Liver (tissue), 9 donors: ENCODE measurements around the gene C8G. TPM values are rescaled to one million over a fixed set of nuclear protein-coding genes. Genes with fewer than 3 reads are reported as not detected.

ENCODE experiments used
- DNase-seq: peaks from one replicate; pipeline ENCODE4 v3.0.0-alpha.2; 2017; ENCODE audit warnings: low spot score
- H3K27ac ChIP-seq, 2 donors: one replicate each; pipeline ENCODE4 v1.7.0; 2013; ENCODE audit warnings: inconsistent platforms in 2 of 2, low read length in 2 of 2, control low read depth in 1 of 2, low read depth in 1 of 2, mild to moderate bottlenecking in 1 of 2
- H3K27me3 ChIP-seq, 4 donors: one replicate each; pipeline versions ENCODE4 v1.6.1 to v1.7.0; 2013; ENCODE audit warnings: low read length in 3 of 4, inconsistent platforms in 1 of 4, mild to moderate bottlenecking in 1 of 4, moderate library complexity in 1 of 4; ENCODE audit not compliant: control insufficient read depth in 4 of 4, insufficient read depth in 4 of 4
- H3K36me3 ChIP-seq, 4 donors: one replicate each; pipeline versions ENCODE4 v1.6.1 to v1.7.0; 2013; ENCODE audit warnings: low read length in 3 of 4, mild to moderate bottlenecking in 3 of 4, low read depth in 1 of 4, moderate library complexity in 1 of 4; ENCODE audit not compliant: control insufficient read depth in 4 of 4, insufficient read depth in 3 of 4
- H3K4me1 ChIP-seq, 4 donors: one replicate each; pipeline versions ENCODE4 v1.6.1 to v1.7.0; 2013; ENCODE audit warnings: low read length in 3 of 4, mild to moderate bottlenecking in 3 of 4, moderate library complexity in 1 of 4; ENCODE audit not compliant: control insufficient read depth in 4 of 4, insufficient read depth in 4 of 4
- H3K4me3 ChIP-seq, 3 donors: one replicate each; pipeline versions ENCODE4 v1.6.1 to v1.7.0; 2013; ENCODE audit warnings: low read length in 3 of 3, control low read depth in 1 of 3, low read depth in 1 of 3, mild to moderate bottlenecking in 1 of 3
- H3K9ac ChIP-seq, 2 donors: one replicate each; pipeline ENCODE4 v1.7.0; 2013; ENCODE audit warnings: low read length in 2 of 2, mild to moderate bottlenecking in 2 of 2, moderate library complexity in 2 of 2, control low read depth in 1 of 2, low read depth in 1 of 2
- H3K9me3 ChIP-seq, 4 donors: one replicate each; pipeline versions ENCODE4 v1.6.1 to v1.7.0; 2013; ENCODE audit warnings: low read length in 3 of 4; ENCODE audit not compliant: control insufficient read depth in 4 of 4
- FOXA2 ChIP-seq: IDR thresholded peaks from 2 replicates; pipeline ENCODE4 v1.6.1; 2016; ENCODE audit warnings: antibody characterized with exemption
- GABPA ChIP-seq, 2 donors: IDR thresholded peaks in 1 of 2; conservative IDR thresholded peaks in 1 of 2; 2 replicates each; pipeline ENCODE4 v1.6.1; 2016; ENCODE audit warnings: antibody characterized with exemption in 2 of 2, mild to moderate bottlenecking in 1 of 2, moderate library complexity in 1 of 2
- HNF4G ChIP-seq: IDR thresholded peaks from 2 replicates; pipeline ENCODE4 v1.6.1; 2016; ENCODE audit warnings: antibody characterized with exemption
- YY1 ChIP-seq: IDR thresholded peaks from 2 replicates; pipeline ENCODE4 v1.6.1; 2016; ENCODE audit warnings: antibody characterized with exemption, mild to moderate bottlenecking
- WGBS: extraction: QIAGEN DNeasy Blood & Tissue Kit; methylation state at CpG from one replicate; pipeline ENCODE4 v1.1.7; 2013; 5-methylcytosine and 5-hydroxymethylcytosine counted together
- polyA plus RNA-seq, 2 donors: library from polyadenylated mRNA; stranded (reverse) in 1 of 2; unstranded in 1 of 2; fragments of 200-250 nt in 1 of 2; fragments of >200 nt in 1 of 2; fragmentation: Nextera tagmentation in 1 of 2; extraction: Ambion mirVana in 1 of 2; gene quantifications; one replicate each; pipeline versions ENCODE4 v1.2.1 to v1.2.3, GENCODE V29; 2013 to 2015
- total RNA-seq, 2 donors: library from RNA; depleted of rRNA; stranded (reverse); fragments of >200 nt; gene quantifications; one replicate each; pipeline ENCODE4 v1.2.3, GENCODE V29; 2014
- TF ChIP-seq, protein P1 (sequence below): IDR thresholded peaks from 2 replicates; pipeline ENCODE4 v1.6.1; 2016; ENCODE audit warnings: antibody characterized with exemption
- TF ChIP-seq, protein P2 (sequence below): IDR thresholded peaks from 2 replicates; pipeline ENCODE4 v1.6.1; 2016; ENCODE audit warnings: antibody characterized with exemption
- TF ChIP-seq, protein P3 (sequence below): IDR thresholded peaks from 2 replicates; pipeline ENCODE4 v1.6.1; 2016; ENCODE audit warnings: antibody characterized with exemption
- donor health status: healthy.
- donor health status: healthy.
- donor health status: healthy.
- donor health status: healthy.
- donor health status: healthy.

Gene C8G
- total and polyA plus RNA-seq, 4 donors, result 25.1 to 1,117 (median 607) TPM

DNA sequence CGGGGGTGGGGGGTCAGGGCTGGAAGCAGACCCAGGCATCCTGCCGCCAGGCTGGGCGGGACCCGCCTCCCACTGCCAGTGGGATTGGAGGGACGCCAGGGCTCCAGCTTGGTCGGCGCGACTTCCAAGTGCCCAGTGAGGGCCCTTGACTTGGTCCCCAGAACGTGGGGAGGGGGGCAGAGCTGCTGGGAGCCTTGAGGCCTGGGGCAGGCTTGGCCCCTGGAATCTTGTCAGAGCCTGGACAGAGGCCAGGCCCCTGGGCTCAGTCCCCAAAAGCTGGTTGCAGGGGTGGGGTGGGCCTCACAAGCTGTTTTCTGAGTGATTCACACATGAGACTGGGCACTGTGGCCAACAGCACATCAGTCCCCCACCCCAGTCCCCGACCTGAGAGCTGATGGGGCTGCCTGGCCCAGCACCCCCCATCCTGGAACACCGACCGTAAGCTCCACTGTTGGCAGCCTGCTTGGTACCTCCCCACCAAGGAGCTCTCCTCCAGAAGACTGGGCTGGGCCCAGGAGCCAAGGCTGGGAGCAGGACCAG, 50.8 kb downstream of the C8G start:
- no peak overlapping the region for H3K9ac ChIP-seq
- no peak for DNase-seq
- H3K36me3 ChIP-seq, result peaks cover 0 to 3% (median 0%) of the 10 kb centered on the region in 4 donors
- peaks cover 7 to 32% (median 15%) of the 10 kb centered on the region in 4 donors for H3K4me1 ChIP-seq
- no peaks in the 10 kb centered on the region for H3K9me3 ChIP-seq
- H3K27me3 ChIP-seq, result no peaks in the 10 kb centered on the region
- H3K4me3 ChIP-seq, result no peak overlapping the region
- 51% methylated on average over 12 of the region's 12 CpGs for WGBS
- peak overlapping the region in 1 of 2 donors; percentile 12 for H3K27ac ChIP-seq
- TF ChIP-seq HNF4G, result no peak
- TF ChIP-seq, protein P1, sequence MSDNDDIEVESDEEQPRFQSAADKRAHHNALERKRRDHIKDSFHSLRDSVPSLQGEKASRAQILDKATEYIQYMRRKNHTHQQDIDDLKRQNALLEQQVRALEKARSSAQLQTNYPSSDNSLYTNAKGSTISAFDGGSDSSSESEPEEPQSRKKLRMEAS, result no peak
- no peak for TF ChIP-seq GABPA (IDR thresholded peaks at IDR 0.05 in 1 of 2, conservative IDR thresholded peaks at IDR 0.05 in 1 of 2)
- TF ChIP-seq, protein P2, sequence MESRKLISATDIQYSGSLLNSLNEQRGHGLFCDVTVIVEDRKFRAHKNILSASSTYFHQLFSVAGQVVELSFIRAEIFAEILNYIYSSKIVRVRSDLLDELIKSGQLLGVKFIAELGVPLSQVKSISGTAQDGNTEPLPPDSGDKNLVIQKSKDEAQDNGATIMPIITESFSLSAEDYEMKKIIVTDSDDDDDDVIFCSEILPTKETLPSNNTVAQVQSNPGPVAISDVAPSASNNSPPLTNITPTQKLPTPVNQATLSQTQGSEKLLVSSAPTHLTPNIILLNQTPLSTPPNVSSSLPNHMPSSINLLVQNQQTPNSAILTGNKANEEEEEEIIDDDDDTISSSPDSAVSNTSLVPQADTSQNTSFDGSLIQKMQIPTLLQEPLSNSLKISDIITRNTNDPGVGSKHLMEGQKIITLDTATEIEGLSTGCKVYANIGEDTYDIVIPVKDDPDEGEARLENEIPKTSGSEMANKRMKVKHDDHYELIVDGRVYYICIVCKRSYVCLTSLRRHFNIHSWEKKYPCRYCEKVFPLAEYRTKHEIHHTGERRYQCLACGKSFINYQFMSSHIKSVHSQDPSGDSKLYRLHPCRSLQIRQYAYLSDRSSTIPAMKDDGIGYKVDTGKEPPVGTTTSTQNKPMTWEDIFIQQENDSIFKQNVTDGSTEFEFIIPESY, result no peak
- TF ChIP-seq FOXA2, result no peak
- no peak for TF ChIP-seq YY1
- TF ChIP-seq, protein P3, sequence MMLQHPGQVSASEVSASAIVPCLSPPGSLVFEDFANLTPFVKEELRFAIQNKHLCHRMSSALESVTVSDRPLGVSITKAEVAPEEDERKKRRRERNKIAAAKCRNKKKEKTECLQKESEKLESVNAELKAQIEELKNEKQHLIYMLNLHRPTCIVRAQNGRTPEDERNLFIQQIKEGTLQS, result no peak

Other genes starting within 250 kb of the C8G start
Only the 30 nearest of the 32 such genes appear.
- gene DIPK1B, start 232.7 kb upstream of the C8G start, total RNA-seq, result 10 to 100 TPM in 1 of 2 donors, 1 to 10 TPM in 1; 6.4 to 19.7 TPM
- 1 to 10 TPM; 2.3 to 4.1 TPM for gene DIPK1B, start 232.7 kb upstream of the C8G start, polyA plus RNA-seq
- gene LCN10, start 202.3 kb upstream of the C8G start, total RNA-seq, result under 1 TPM; 0.08 to 0.14 TPM
- under 1 TPM; 0.11 to 0.12 TPM for gene LCN10, start 202.3 kb upstream of the C8G start, polyA plus RNA-seq
- gene LCN6, start 196.7 kb upstream of the C8G start, total RNA-seq, result not detected
- gene LCN6, start 196.7 kb upstream of the C8G start, polyA plus RNA-seq, result under 1 TPM; 0.14 to 0.32 TPM
- not detected for gene LCN8, start 187.0 kb upstream of the C8G start, total RNA-seq
- not detected for gene LCN8, start 187.0 kb upstream of the C8G start, polyA plus RNA-seq
- gene LCN15, start 180.7 kb upstream of the C8G start, total RNA-seq, result not detected
- gene LCN15, start 180.7 kb upstream of the C8G start, polyA plus RNA-seq, result not detected
- gene TMEM141, start 153.9 kb upstream of the C8G start, total RNA-seq, result 10 to 100 TPM; 32.2 to 58.9 TPM
- 10 to 100 TPM; 73.6 to 74.7 TPM for gene TMEM141, start 153.9 kb upstream of the C8G start, polyA plus RNA-seq
- 1 to 10 TPM in 1 of 2 donors, under 1 TPM in 1; 0.75 to 1.8 TPM for gene CCDC183, start 148.9 kb upstream of the C8G start, total RNA-seq
- 1 to 10 TPM in 1 of 2 donors, under 1 TPM in 1; 0.20 to 1.3 TPM for gene CCDC183, start 148.9 kb upstream of the C8G start, polyA plus RNA-seq
- gene RABL6, start 137.3 kb upstream of the C8G start, total RNA-seq, result 10 to 100 TPM; 12.6 to 32.6 TPM
- gene RABL6, start 137.3 kb upstream of the C8G start, polyA plus RNA-seq, result 1 to 10 TPM; 3.6 to 8.7 TPM
- gene AJM1, start 102.8 kb upstream of the C8G start, total RNA-seq, result 1 to 10 TPM in 1 of 2 donors, under 1 TPM in 1; 0.56 to 2.3 TPM
- gene AJM1, start 102.8 kb upstream of the C8G start, polyA plus RNA-seq, result 1 to 10 TPM in 1 of 2 donors, under 1 TPM in 1; 0.61 to 1.0 TPM
- gene PHPT1, start 95.8 kb upstream of the C8G start, total RNA-seq, result 10 to 100 TPM; 23.2 to 40.4 TPM
- 10 to 100 TPM; 44.2 to 83.1 TPM for gene PHPT1, start 95.8 kb upstream of the C8G start, polyA plus RNA-seq
- gene MAMDC4, start 92.9 kb upstream of the C8G start, total RNA-seq, result 1 to 10 TPM; 4.0 to 8.1 TPM
- 1 to 10 TPM; 2.4 to 3.9 TPM for gene MAMDC4, start 92.9 kb upstream of the C8G start, polyA plus RNA-seq
- gene EDF1, start 78.9 kb upstream of the C8G start, total RNA-seq, result 100 to 1,000 TPM; 123 to 248 TPM
- gene EDF1, start 78.9 kb upstream of the C8G start, polyA plus RNA-seq, result 100 to 1,000 TPM; 289 to 513 TPM
- gene TRAF2, start 58.7 kb upstream of the C8G start, total RNA-seq, result 10 to 100 TPM in 1 of 2 donors, 1 to 10 TPM in 1; 7.5 to 14.9 TPM
- 1 to 10 TPM; 4.7 to 6.1 TPM for gene TRAF2, start 58.7 kb upstream of the C8G start, polyA plus RNA-seq
- gene FBXW5, start 505 bp upstream of the C8G start, total RNA-seq, result 100 to 1,000 TPM in 1 of 2 donors, 10 to 100 TPM in 1; 64.0 to 163 TPM
- gene FBXW5, start 505 bp upstream of the C8G start, polyA plus RNA-seq, result 100 to 1,000 TPM in 1 of 2 donors, 10 to 100 TPM in 1; 87.1 to 130 TPM
- 1 to 10 TPM; 2.3 to 5.2 TPM for gene LCN12, start 7.0 kb downstream of the C8G start, total RNA-seq
- 10 to 100 TPM in 1 of 2 donors, 1 to 10 TPM in 1; 7.3 to 12.2 TPM for gene LCN12, start 7.0 kb downstream of the C8G start, polyA plus RNA-seq
- 1 to 10 TPM in 1 of 2 donors, under 1 TPM in 1; 0.23 to 5.4 TPM for gene PTGDS, start 32.3 kb downstream of the C8G start, total RNA-seq
- gene PTGDS, start 32.3 kb downstream of the C8G start, polyA plus RNA-seq, result 10 to 100 TPM in 1 of 2 donors, 1 to 10 TPM in 1; 7.4 to 15.2 TPM
- gene LCNL1, start 37.8 kb downstream of the C8G start, total RNA-seq, result under 1 TPM in 1 of 2 donors, not detected in 1; 0.08 TPM
- gene LCNL1, start 37.8 kb downstream of the C8G start, polyA plus RNA-seq, result under 1 TPM in 1 of 2 donors, not detected in 1; 0.01 TPM
- gene PAXX, start 47.2 kb downstream of the C8G start, total RNA-seq, result 1 to 10 TPM; 7.3 to 9.0 TPM
- gene PAXX, start 47.2 kb downstream of the C8G start, polyA plus RNA-seq, result 10 to 100 TPM; 29.4 to 34.1 TPM
- gene CLIC3, start 51.3 kb downstream of the C8G start, total RNA-seq, result under 1 TPM; 0.33 to 0.42 TPM
- gene CLIC3, start 51.3 kb downstream of the C8G start, polyA plus RNA-seq, result under 1 TPM; 0.38 to 0.83 TPM
- 10 to 100 TPM in 1 of 2 donors, 1 to 10 TPM in 1; 2.9 to 15.2 TPM for gene ABCA2, start 83.0 kb downstream of the C8G start, total RNA-seq
- 10 to 100 TPM in 1 of 2 donors, 1 to 10 TPM in 1; 9.5 to 15.1 TPM for gene ABCA2, start 83.0 kb downstream of the C8G start, polyA plus RNA-seq
- gene FUT7, start 86.8 kb downstream of the C8G start, total RNA-seq, result under 1 TPM; 0.37 to 0.67 TPM
- gene FUT7, start 86.8 kb downstream of the C8G start, polyA plus RNA-seq, result under 1 TPM in 1 of 2 donors, not detected in 1; 0.14 TPM
- 1 to 10 TPM; 2.7 to 5.6 TPM for gene NPDC1, start 100.9 kb downstream of the C8G start, total RNA-seq
- 10 to 100 TPM in 1 of 2 donors, 1 to 10 TPM in 1; 9.0 to 14.5 TPM for gene NPDC1, start 100.9 kb downstream of the C8G start, polyA plus RNA-seq
- gene ENTPD2, start 108.8 kb downstream of the C8G start, total RNA-seq, result under 1 TPM; 0.09 to 0.25 TPM
- gene ENTPD2, start 108.8 kb downstream of the C8G start, polyA plus RNA-seq, result under 1 TPM; 0.17 to 0.40 TPM
- gene SAPCD2, start 125.3 kb downstream of the C8G start, total RNA-seq, result 1 to 10 TPM in 1 of 2 donors, under 1 TPM in 1; 0.08 to 1.8 TPM
- gene SAPCD2, start 125.3 kb downstream of the C8G start, polyA plus RNA-seq, result under 1 TPM; 0.06 to 0.38 TPM
- 1 to 10 TPM; 1.8 to 2.3 TPM for gene UAP1L1, start 132.3 kb downstream of the C8G start, total RNA-seq
- 1 to 10 TPM in 1 of 2 donors, under 1 TPM in 1; 0.35 to 1.6 TPM for gene UAP1L1, start 132.3 kb downstream of the C8G start, polyA plus RNA-seq
- 10 to 100 TPM; 19.9 to 31.8 TPM for gene MAN1B1, start 141.7 kb downstream of the C8G start, total RNA-seq
- gene MAN1B1, start 141.7 kb downstream of the C8G start, polyA plus RNA-seq, result 10 to 100 TPM; 23.2 to 29.7 TPM
- 10 to 100 TPM; 25.0 to 38.8 TPM for gene DPP7, start 169.5 kb downstream of the C8G start, total RNA-seq
- 10 to 100 TPM; 62.6 to 71.1 TPM for gene DPP7, start 169.5 kb downstream of the C8G start, polyA plus RNA-seq
- gene GRIN1, start 193.9 kb downstream of the C8G start, total RNA-seq, result not detected
- under 1 TPM in 1 of 2 donors, not detected in 1; 0.05 TPM for gene GRIN1, start 193.9 kb downstream of the C8G start, polyA plus RNA-seq
- under 1 TPM in 1 of 2 donors, not detected in 1; 0.17 TPM for gene LRRC26, start 224.8 kb downstream of the C8G start, total RNA-seq
- under 1 TPM in 1 of 2 donors, not detected in 1; 0.09 TPM for gene LRRC26, start 224.8 kb downstream of the C8G start, polyA plus RNA-seq
- gene TMEM210, start 226.8 kb downstream of the C8G start, total RNA-seq, result not detected
- gene TMEM210, start 226.8 kb downstream of the C8G start, polyA plus RNA-seq, result not detected